Measurements from ENCODE around the gene IGFL2.

IGFL2 gene

GRCh38 chr19:46201454-46202310 lies 53.6 kb downstream of the IGFL2 start:
- no peak overlapping the region for H3K27ac ChIP-seq
- TF ChIP-seq, protein P1, sequence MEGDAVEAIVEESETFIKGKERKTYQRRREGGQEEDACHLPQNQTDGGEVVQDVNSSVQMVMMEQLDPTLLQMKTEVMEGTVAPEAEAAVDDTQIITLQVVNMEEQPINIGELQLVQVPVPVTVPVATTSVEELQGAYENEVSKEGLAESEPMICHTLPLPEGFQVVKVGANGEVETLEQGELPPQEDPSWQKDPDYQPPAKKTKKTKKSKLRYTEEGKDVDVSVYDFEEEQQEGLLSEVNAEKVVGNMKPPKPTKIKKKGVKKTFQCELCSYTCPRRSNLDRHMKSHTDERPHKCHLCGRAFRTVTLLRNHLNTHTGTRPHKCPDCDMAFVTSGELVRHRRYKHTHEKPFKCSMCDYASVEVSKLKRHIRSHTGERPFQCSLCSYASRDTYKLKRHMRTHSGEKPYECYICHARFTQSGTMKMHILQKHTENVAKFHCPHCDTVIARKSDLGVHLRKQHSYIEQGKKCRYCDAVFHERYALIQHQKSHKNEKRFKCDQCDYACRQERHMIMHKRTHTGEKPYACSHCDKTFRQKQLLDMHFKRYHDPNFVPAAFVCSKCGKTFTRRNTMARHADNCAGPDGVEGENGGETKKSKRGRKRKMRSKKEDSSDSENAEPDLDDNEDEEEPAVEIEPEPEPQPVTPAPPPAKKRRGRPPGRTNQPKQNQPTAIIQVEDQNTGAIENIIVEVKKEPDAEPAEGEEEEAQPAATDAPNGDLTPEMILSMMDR (IDR thresholded peaks at IDR 0.05), result no peak
- no peak for TF ChIP-seq ZFX (IDR thresholded peaks at IDR 0.05; ENCODE audit: borderline replicate concordance)

DNA sequence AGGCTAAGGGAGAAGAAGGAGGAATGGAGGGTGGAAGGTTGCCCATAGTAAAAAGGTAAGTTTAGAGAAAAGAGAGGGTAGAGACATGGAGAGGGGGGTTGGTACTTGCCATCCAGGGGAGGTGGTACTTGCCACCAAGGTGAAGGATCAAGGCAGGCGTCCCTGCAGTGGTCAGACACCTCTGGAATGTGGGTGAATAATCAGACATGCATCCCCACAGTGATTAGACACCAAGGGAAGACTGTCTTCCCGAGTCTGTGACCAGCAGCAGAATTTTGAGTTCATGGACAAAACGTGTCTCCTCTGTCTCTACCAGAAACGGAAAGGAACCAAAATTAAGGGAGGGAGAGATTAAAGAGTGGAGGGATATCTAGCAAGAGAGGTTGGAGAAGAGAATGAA lies 54.4 kb downstream of the IGFL2 start:
- TF ChIP-seq ZFX (IDR thresholded peaks at IDR 0.05; ENCODE audit: borderline replicate concordance), result no peak
- TF ChIP-seq, protein P1 (IDR thresholded peaks at IDR 0.05), result no peak
- H3K27ac ChIP-seq, result no peak overlapping the region

- no peak overlapping the region for H3K27ac ChIP-seq
- TF ChIP-seq, protein P1 (IDR thresholded peaks at IDR 0.05), result no peak
Measured at GRCh38 chr19:46202872-46203860, 55.1 kb downstream of the IGFL2 start.

- TF ChIP-seq, protein P1 (IDR thresholded peaks at IDR 0.05), result no peak
- no peak for TF ChIP-seq ZFX (IDR thresholded peaks at IDR 0.05; ENCODE audit: borderline replicate concordance)
Measured at GRCh38 chr19:46204008-46204407, 56.0 kb downstream of the IGFL2 start.

DNA sequence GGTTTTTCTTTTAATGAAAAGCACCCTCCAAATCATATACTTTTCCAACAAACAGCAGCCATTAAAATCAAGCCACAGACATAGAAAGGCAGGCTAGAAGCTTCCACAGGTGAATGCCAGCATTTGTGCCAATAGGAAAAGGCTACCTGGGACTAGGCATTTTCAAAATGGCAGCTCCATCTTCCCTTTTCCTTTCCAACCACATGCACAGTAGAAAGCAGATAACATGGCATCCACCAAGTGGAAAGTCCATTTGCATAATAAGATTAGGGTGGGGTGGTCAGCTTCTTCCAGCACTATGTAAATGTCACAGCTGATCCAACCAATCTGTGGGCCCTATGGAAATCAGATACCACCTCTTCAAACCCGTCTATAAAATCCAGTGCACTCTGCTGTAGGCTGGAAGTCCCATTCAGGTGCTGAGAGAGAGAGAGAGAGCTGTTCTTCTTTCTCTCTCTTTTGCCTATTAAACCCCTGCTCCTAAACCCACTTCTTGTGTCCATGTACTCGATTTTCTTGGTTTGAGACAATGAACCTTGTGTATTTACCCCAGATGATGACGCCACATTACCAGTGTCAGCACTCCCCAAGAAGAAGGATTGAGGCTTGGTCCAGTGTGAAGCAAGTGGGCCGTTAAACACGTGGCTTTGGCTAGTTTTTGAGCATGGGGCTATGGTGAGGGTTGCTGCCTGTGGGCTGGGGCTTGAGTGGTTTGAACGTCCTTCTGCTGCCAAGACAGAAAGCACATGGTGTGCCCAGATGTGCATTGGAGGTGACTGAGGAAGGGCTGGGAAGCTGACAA lies 57.3 kb downstream of the IGFL2 start:
- TF ChIP-seq ZFX (IDR thresholded peaks at IDR 0.05; ENCODE audit: borderline replicate concordance), result no peak
- TF ChIP-seq, protein P1 (IDR thresholded peaks at IDR 0.05), result no peak
- H3K27ac ChIP-seq, result no peak overlapping the region

More at GRCh38 chr19:46204008-46204407, 56.0 kb downstream of the IGFL2 start:
- no peak overlapping the region for H3K27ac ChIP-seq

- TF ChIP-seq ZFX (IDR thresholded peaks at IDR 0.05; ENCODE audit: borderline replicate concordance), result no peak
- TF ChIP-seq, protein P1 (IDR thresholded peaks at IDR 0.05), result no peak
- no peak overlapping the region for H3K27ac ChIP-seq
Measured at GRCh38 chr19:46206176-46206575, 58.1 kb downstream of the IGFL2 start.

Measured in 22Rv1 (cell line).